ENCODE measurements around the gene TRAF3. TPM values are rescaled to one million over a fixed set of nuclear protein-coding genes. Genes with fewer than 3 reads are reported as not detected.

Gene TRAF3
- total RNA-seq, 4 donors from 2014 or later: 15.9 to 24.9 (median 18.6) TPM

- H3K27ac ChIP-seq: peak overlapping the region; percentile 55 to 81 (median 62)
- TF ChIP-seq CTCF (IDR thresholded peaks at IDR 0.05) (no peak), POLR2A (IDR thresholded peaks at IDR 0.05) (no peak)
- intact Hi-C loops (cut with DNase I): no loop called here
These were observed 123.7 kb downstream of the TRAF3 start for GRCh38 chr14:102900631-102901571.

GRCh38 chr14:102901633-102902032 lies 124.4 kb downstream of the TRAF3 start:
- H3K9me3 ChIP-seq: no peaks in the 10 kb centered on the region
- H3K27me3 ChIP-seq: no peaks in the 10 kb centered on the region
- H3K27ac ChIP-seq: peak overlapping the region in 1 of 3 donors; percentile 62
- no peak for TF ChIP-seq CTCF (IDR thresholded peaks at IDR 0.05)
- TF ChIP-seq POLR2A (IDR thresholded peaks at IDR 0.05): no peak
- H3K36me3 ChIP-seq: peaks cover 0 to 6% of the 10 kb centered on the region in 2 donors
- no peak for DNase-seq
- peaks cover 42 to 71% of the 10 kb centered on the region in 2 donors for H3K4me1 ChIP-seq
- intact Hi-C loops (cut with DNase I): no loop called here
- H3K4me3 ChIP-seq (replicated peaks in 1 of 3): no peak overlapping the region
- WGBS, 2 donors: 86 to 89% methylated on average over 4 of the region's 4 CpGs

More at GRCh38 chr14:102900631-102901571, 123.7 kb downstream of the TRAF3 start:
- Histone ChIP-seq H3K4me3 (replicated peaks in 1 of 3) (no peak overlapping the region), H3K9me3 (no peaks in the 10 kb centered on the region), H3K36me3 (peaks cover 0 to 6% of the 10 kb centered on the region in 2 donors), H3K27me3 (no peaks in the 10 kb centered on the region), H3K4me1 (peaks cover 42 to 72% of the 10 kb centered on the region in 2 donors)
- WGBS, 2 donors: 41 to 59% methylated on average over 32 to 34 of the region's 39 CpGs
- peak; percentile 62 to 63 for DNase-seq

GRCh38 chr14:102902086-102902485 lies 124.8 kb downstream of the TRAF3 start:
- DNase-seq: no peak
- TF ChIP-seq CTCF (IDR thresholded peaks at IDR 0.05) (no peak), POLR2A (IDR thresholded peaks at IDR 0.05) (no peak)
- intact Hi-C loops (cut with DNase I): no loop called here
- peaks cover 42 to 67% of the 10 kb centered on the region in 2 donors for H3K4me1 ChIP-seq
- 88 to 92% methylated on average over 1 to 6 of the region's 7 CpGs for WGBS, 2 donors
- peak overlapping the region in 2 of 3 donors; percentile 52 to 67 for H3K27ac ChIP-seq
- H3K27me3 ChIP-seq: no peaks in the 10 kb centered on the region
- H3K9me3 ChIP-seq: no peaks in the 10 kb centered on the region
- peaks cover 0 to 6% of the 10 kb centered on the region in 2 donors for H3K36me3 ChIP-seq
- H3K4me3 ChIP-seq (replicated peaks in 1 of 3): no peak overlapping the region

GRCh38 chr14:102902523-102903247 lies 125.4 kb downstream of the TRAF3 start:
- Histone ChIP-seq H3K36me3 (peaks cover 0 to 6% of the 10 kb centered on the region in 2 donors), H3K27ac (peak overlapping the region; percentile 5 to 67 (median 52)), H3K27me3 (no peaks in the 10 kb centered on the region), H3K4me1 (peaks cover 42 to 62% of the 10 kb centered on the region in 2 donors), H3K4me3 (replicated peaks in 1 of 3) (no peak overlapping the region), H3K9me3 (no peaks in the 10 kb centered on the region)
- intact Hi-C loops (cut with DNase I): no loop called here
- WGBS, 2 donors: 71 to 84% methylated on average over 10 of the region's 12 CpGs
- TF ChIP-seq CTCF (IDR thresholded peaks at IDR 0.05) (no peak), POLR2A (IDR thresholded peaks at IDR 0.05) (no peak)
- no peak for DNase-seq

Data from thyroid gland (tissue), 4 donors.